Measurements from ENCODE around the gene LRRTM1.

LRRTM1 gene

GRCh38 chr2:80299661-80300060 is 4.9 kb downstream of the LRRTM1 start:
- H3K9ac ChIP-seq (ENCODE audit: low read length): no peak overlapping the region
- peaks cover 3% of the 10 kb centered on the region for H3K27me3 ChIP-seq (ENCODE audit: control insufficient read depth, insufficient read depth, low read length)
- H3K4me3 ChIP-seq (ENCODE audit: low read length): no peak overlapping the region
- H3K4me1 ChIP-seq (ENCODE audit: control insufficient read depth, insufficient read depth, low read length): no peaks in the 10 kb centered on the region
- H3K27ac ChIP-seq (ENCODE audit: low read depth, low read length): no peak overlapping the region
- H3K36me3 ChIP-seq (ENCODE audit: control insufficient read depth, insufficient read depth, low read length): no peaks in the 10 kb centered on the region

DNA sequence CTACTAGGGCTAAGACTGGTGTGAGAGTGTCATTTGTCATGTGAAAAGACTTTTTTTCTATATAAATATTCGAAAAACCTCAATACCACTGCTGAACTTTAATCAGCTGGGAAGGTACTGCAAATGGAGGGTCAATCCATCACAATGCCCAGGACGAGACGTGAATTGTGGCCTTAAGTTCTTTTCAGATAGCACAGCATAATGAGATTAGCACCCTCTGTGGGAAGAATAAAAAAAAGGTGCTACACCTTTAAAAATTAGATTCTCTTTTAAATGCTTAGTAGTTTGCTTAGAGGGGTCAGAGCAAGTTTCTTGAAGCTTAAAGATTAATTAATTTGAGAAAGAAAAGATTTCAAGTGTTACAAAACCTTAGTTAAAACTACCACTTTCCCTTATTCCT is 5.6 kb downstream of the LRRTM1 start:
- no peaks in the 10 kb centered on the region for H3K36me3 ChIP-seq (ENCODE audit: control insufficient read depth, insufficient read depth, low read length)
- no peak overlapping the region for H3K27ac ChIP-seq (ENCODE audit: low read depth, low read length)
- no peaks in the 10 kb centered on the region for H3K4me1 ChIP-seq (ENCODE audit: control insufficient read depth, insufficient read depth, low read length)
- H3K27me3 ChIP-seq (ENCODE audit: control insufficient read depth, insufficient read depth, low read length): peaks cover 3% of the 10 kb centered on the region
- H3K9ac ChIP-seq (ENCODE audit: low read length): no peak overlapping the region
- no peak overlapping the region for H3K4me3 ChIP-seq (ENCODE audit: low read length)

DNA sequence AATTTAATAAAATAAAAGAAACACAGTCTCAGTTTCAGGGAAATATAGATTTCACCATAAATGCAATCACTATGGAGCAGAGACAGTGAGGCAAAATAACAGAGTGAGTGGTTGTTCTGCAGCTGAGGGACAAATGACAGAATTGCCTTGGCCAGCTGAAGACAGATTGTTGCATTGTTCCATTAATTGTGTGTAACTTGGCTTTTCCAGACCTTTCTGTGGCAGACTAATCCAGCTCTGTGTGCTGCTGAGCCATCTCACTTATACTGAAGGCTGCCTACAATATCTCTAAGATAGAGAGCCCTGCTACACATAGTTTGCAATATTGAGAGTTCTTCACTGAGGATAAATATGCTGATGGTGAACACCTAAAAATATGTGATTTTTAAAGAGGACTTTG is 11.5 kb downstream of the LRRTM1 start:
- Histone ChIP-seq H3K4me3 (ENCODE audit: low read length) (no peak overlapping the region), H3K27me3 (ENCODE audit: control insufficient read depth, insufficient read depth, low read length) (no peaks in the 10 kb centered on the region), H3K27ac (ENCODE audit: low read depth, low read length) (no peak overlapping the region), H3K4me1 (ENCODE audit: control insufficient read depth, insufficient read depth, low read length) (no peaks in the 10 kb centered on the region), H3K9ac (ENCODE audit: low read length) (no peak overlapping the region), H3K36me3 (ENCODE audit: control insufficient read depth, insufficient read depth, low read length) (no peaks in the 10 kb centered on the region)

- no peaks in the 10 kb centered on the region for H3K4me1 ChIP-seq (ENCODE audit: control insufficient read depth, insufficient read depth, low read length)
- no peak overlapping the region for H3K27ac ChIP-seq (ENCODE audit: low read depth, low read length)
- no peaks in the 10 kb centered on the region for H3K27me3 ChIP-seq (ENCODE audit: control insufficient read depth, insufficient read depth, low read length)
- H3K36me3 ChIP-seq (ENCODE audit: control insufficient read depth, insufficient read depth, low read length): no peaks in the 10 kb centered on the region
- no peak overlapping the region for H3K4me3 ChIP-seq (ENCODE audit: low read length)
- no peak overlapping the region for H3K9ac ChIP-seq (ENCODE audit: low read length)
Measured at GRCh38 chr2:80292474-80292873, 12.1 kb downstream of the LRRTM1 start.

GRCh38 chr2:80291656-80292055 is 12.9 kb downstream of the LRRTM1 start:
- H3K27me3 ChIP-seq (ENCODE audit: control insufficient read depth, insufficient read depth, low read length): no peaks in the 10 kb centered on the region
- H3K9ac ChIP-seq (ENCODE audit: low read length): no peak overlapping the region
- no peak overlapping the region for H3K4me3 ChIP-seq (ENCODE audit: low read length)
- no peaks in the 10 kb centered on the region for H3K36me3 ChIP-seq (ENCODE audit: control insufficient read depth, insufficient read depth, low read length)
- H3K4me1 ChIP-seq (ENCODE audit: control insufficient read depth, insufficient read depth, low read length): no peaks in the 10 kb centered on the region
- no peak overlapping the region for H3K27ac ChIP-seq (ENCODE audit: low read depth, low read length)

DNA sequence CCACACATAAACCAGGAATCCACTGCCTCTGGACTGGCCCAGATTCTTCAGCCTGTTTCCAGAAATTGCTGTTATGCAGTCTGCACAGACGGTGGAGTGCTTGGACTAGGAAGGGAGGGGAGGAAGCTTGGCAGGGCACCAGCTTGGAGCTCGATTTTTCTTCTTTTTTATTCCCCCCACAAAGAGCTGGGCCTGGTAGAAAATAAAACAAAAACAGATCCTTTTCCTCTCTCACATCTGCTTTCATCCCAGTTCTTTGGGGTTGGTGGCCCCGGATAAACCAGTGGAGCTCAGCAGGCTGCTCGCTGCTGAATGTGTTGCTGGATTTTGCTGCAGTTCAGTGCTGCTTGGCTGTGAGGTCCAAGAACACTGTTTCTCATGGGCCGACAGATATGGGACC is 16.0 kb downstream of the LRRTM1 start:
- Histone ChIP-seq H3K27ac (ENCODE audit: low read depth, low read length) (no peak overlapping the region), H3K9ac (ENCODE audit: low read length) (no peak overlapping the region), H3K36me3 (ENCODE audit: control insufficient read depth, insufficient read depth, low read length) (no peaks in the 10 kb centered on the region), H3K4me1 (ENCODE audit: control insufficient read depth, insufficient read depth, low read length) (no peaks in the 10 kb centered on the region), H3K27me3 (ENCODE audit: control insufficient read depth, insufficient read depth, low read length) (no peaks in the 10 kb centered on the region), H3K4me3 (ENCODE audit: low read length) (no peak overlapping the region)

DNA sequence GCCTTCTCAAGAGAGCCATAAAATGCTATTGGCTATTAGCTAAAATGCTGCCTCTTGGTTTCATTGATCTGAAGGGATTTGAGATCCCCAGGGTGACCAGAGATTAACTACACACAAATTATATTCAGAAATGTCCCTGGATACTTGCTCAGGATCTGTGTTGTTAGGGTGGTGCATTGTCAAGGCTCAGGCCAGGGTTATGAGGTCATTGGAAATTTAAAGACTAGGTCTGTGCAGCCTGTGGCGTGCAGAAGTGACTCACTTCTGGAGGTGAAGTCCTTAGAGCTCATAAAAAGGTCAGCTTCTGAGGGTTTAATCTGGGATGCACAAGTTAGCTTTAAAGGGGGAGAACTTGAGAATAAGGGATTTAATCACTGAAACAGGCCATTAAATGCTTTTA is 23.5 kb downstream of the LRRTM1 start:
- Histone ChIP-seq H3K4me1 (ENCODE audit: control insufficient read depth, insufficient read depth, low read length) (no peaks in the 10 kb centered on the region), H3K4me3 (ENCODE audit: low read length) (no peak overlapping the region), H3K27me3 (ENCODE audit: control insufficient read depth, insufficient read depth, low read length) (no peaks in the 10 kb centered on the region), H3K9ac (ENCODE audit: low read length) (no peak overlapping the region), H3K36me3 (ENCODE audit: control insufficient read depth, insufficient read depth, low read length) (no peaks in the 10 kb centered on the region), H3K27ac (ENCODE audit: low read depth, low read length) (no peak overlapping the region)

GRCh38 chr2:80280598-80280997 is 24.0 kb downstream of the LRRTM1 start:
- H3K9ac ChIP-seq (ENCODE audit: low read length): no peak overlapping the region
- no peaks in the 10 kb centered on the region for H3K4me1 ChIP-seq (ENCODE audit: control insufficient read depth, insufficient read depth, low read length)

DNA sequence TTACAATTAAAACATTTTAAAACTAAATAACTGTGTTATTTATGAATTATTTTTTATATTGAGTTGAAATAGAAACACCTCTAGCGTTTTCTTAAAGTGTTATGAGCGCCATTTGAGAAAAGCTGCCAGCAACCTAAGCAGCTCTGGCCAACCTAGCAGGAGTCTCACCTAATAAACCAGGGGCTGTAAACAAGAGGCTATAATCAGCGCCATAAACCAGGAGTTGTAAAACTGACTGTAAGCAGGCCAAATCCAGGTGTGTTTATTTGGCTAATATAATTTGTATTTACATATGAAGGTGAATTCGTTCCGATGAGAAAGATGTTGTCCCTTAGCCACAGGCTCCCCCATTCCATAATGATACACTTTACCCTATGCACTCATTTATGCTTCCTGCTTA is 34.7 kb downstream of the LRRTM1 start:
- no peak overlapping the region for H3K9ac ChIP-seq (ENCODE audit: low read length)
- no peaks in the 10 kb centered on the region for H3K36me3 ChIP-seq (ENCODE audit: control insufficient read depth, insufficient read depth, low read length)
- H3K27me3 ChIP-seq (ENCODE audit: control insufficient read depth, insufficient read depth, low read length): no peaks in the 10 kb centered on the region
- no peak overlapping the region for H3K4me3 ChIP-seq (ENCODE audit: low read length)
- no peak overlapping the region for H3K27ac ChIP-seq (ENCODE audit: low read depth, low read length)
- H3K4me1 ChIP-seq (ENCODE audit: control insufficient read depth, insufficient read depth, low read length): no peaks in the 10 kb centered on the region

More at GRCh38 chr2:80280598-80280997, 24.0 kb downstream of the LRRTM1 start:
- Histone ChIP-seq H3K27me3 (ENCODE audit: control insufficient read depth, insufficient read depth, low read length) (no peaks in the 10 kb centered on the region), H3K27ac (ENCODE audit: low read depth, low read length) (no peak overlapping the region), H3K4me3 (ENCODE audit: low read length) (no peak overlapping the region), H3K36me3 (ENCODE audit: control insufficient read depth, insufficient read depth, low read length) (no peaks in the 10 kb centered on the region)

DNA sequence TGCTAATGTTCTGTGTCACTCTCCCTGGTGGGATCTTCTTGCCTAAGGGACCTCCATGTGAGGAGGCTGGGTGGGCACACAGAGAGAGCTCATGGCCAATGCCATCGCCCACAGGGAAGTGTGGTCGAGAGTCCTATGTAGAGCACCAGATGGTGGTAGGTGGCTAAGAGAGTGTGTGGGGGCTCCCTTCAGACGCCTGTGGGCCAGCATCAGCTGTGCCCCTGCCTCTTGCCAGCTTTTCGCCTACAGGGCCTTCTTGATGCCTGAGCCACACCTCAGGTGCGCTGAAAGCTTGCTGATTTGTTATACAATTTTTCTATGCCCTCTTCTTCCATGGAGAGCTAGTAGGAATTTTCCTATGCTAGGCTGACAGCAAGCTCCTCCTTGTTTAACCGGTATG is 38.3 kb downstream of the LRRTM1 start:
- no peaks in the 10 kb centered on the region for H3K4me1 ChIP-seq (ENCODE audit: control insufficient read depth, insufficient read depth, low read length)
- no peak overlapping the region for H3K9ac ChIP-seq (ENCODE audit: low read length)
- no peaks in the 10 kb centered on the region for H3K36me3 ChIP-seq (ENCODE audit: control insufficient read depth, insufficient read depth, low read length)
- no peak overlapping the region for H3K27ac ChIP-seq (ENCODE audit: low read depth, low read length)
- no peak overlapping the region for H3K4me3 ChIP-seq (ENCODE audit: low read length)
- H3K27me3 ChIP-seq (ENCODE audit: control insufficient read depth, insufficient read depth, low read length): no peaks in the 10 kb centered on the region

- no peak overlapping the region for H3K27ac ChIP-seq (ENCODE audit: low read depth, low read length)
- no peak overlapping the region for H3K4me3 ChIP-seq (ENCODE audit: low read length)
- no peak overlapping the region for H3K9ac ChIP-seq (ENCODE audit: low read length)
- H3K27me3 ChIP-seq (ENCODE audit: control insufficient read depth, insufficient read depth, low read length): no peaks in the 10 kb centered on the region
- no peaks in the 10 kb centered on the region for H3K4me1 ChIP-seq (ENCODE audit: control insufficient read depth, insufficient read depth, low read length)
- no peaks in the 10 kb centered on the region for H3K36me3 ChIP-seq (ENCODE audit: control insufficient read depth, insufficient read depth, low read length)
Measured at GRCh38 chr2:80259292-80259691, 45.3 kb downstream of the LRRTM1 start.

DNA sequence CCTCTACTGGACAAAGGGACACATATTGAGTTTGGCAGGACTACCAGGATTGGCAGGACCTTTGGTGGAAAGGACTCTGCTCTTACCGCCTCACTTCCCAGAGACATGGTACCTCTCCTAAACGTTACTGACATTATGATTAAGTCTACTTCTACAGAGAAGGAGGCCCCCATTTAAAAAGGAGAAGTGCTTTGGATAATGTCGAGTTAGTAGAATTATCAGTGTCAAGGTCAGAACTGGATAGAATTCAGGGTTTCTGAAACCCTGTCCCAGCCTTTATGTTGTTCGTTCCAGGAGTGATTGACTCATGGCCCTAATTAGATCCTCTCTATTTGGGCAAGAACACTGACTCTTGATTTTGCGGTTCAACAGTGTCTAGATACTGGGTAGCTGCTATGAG is 45.8 kb downstream of the LRRTM1 start:
- Histone ChIP-seq H3K4me3 (ENCODE audit: low read length) (no peak overlapping the region), H3K9ac (ENCODE audit: low read length) (no peak overlapping the region), H3K27me3 (ENCODE audit: control insufficient read depth, insufficient read depth, low read length) (no peaks in the 10 kb centered on the region), H3K36me3 (ENCODE audit: control insufficient read depth, insufficient read depth, low read length) (no peaks in the 10 kb centered on the region), H3K4me1 (ENCODE audit: control insufficient read depth, insufficient read depth, low read length) (no peaks in the 10 kb centered on the region), H3K27ac (ENCODE audit: low read depth, low read length) (no peak overlapping the region)

- no peak overlapping the region for H3K9ac ChIP-seq (ENCODE audit: low read length)
- H3K27me3 ChIP-seq (ENCODE audit: control insufficient read depth, insufficient read depth, low read length): no peaks in the 10 kb centered on the region
- no peaks in the 10 kb centered on the region for H3K36me3 ChIP-seq (ENCODE audit: control insufficient read depth, insufficient read depth, low read length)
- H3K27ac ChIP-seq (ENCODE audit: low read depth, low read length): no peak overlapping the region
- no peak overlapping the region for H3K4me3 ChIP-seq (ENCODE audit: low read length)
- H3K4me1 ChIP-seq (ENCODE audit: control insufficient read depth, insufficient read depth, low read length): no peaks in the 10 kb centered on the region
Measured at GRCh38 chr2:80258341-80258740, 46.2 kb downstream of the LRRTM1 start.
